Measurements from ENCODE around the gene CAPN2.

CAPN2 gene

GRCh38 chr1:223771469-223771813 is 59.1 kb downstream of the CAPN2 start:
- H2AFZ ChIP-seq, result no peak overlapping the region
- H3K27ac ChIP-seq, result no peak overlapping the region
- H3K9me3 ChIP-seq (ENCODE audit: control insufficient read depth, low read length), result no peaks in the 10 kb centered on the region
- no peaks in the 10 kb centered on the region for H3K36me3 ChIP-seq (ENCODE audit: control insufficient read depth, insufficient read depth, low read length)
- no peak overlapping the region for H3K9ac ChIP-seq
- no peaks in the 10 kb centered on the region for H3K27me3 ChIP-seq (ENCODE audit: control insufficient read depth, insufficient read depth, low read length)
- H3K4me2 ChIP-seq (ENCODE audit: low read length), result no peak overlapping the region
- TF ChIP-seq CTCF (IDR thresholded peaks at IDR 0.05), result no peak
- H3K4me1 ChIP-seq, result no peaks in the 10 kb centered on the region
- H3K4me3 ChIP-seq (ENCODE audit: low read depth, low read length), result no peak overlapping the region
- no peaks in the 10 kb centered on the region for H3K79me2 ChIP-seq

- no peak for TF ChIP-seq CTCF (IDR thresholded peaks at IDR 0.05)
- no peak overlapping the region for H2AFZ ChIP-seq
- H3K27me3 ChIP-seq (ENCODE audit: control insufficient read depth, insufficient read depth, low read length), result no peaks in the 10 kb centered on the region
- H3K9me3 ChIP-seq (ENCODE audit: control insufficient read depth, low read length), result no peaks in the 10 kb centered on the region
- H3K4me1 ChIP-seq, result no peaks in the 10 kb centered on the region
- H3K4me3 ChIP-seq (ENCODE audit: low read depth, low read length), result no peak overlapping the region
- no peak overlapping the region for H3K27ac ChIP-seq
- H3K4me2 ChIP-seq (ENCODE audit: low read length), result no peak overlapping the region
- no peaks in the 10 kb centered on the region for H3K36me3 ChIP-seq (ENCODE audit: control insufficient read depth, insufficient read depth, low read length)
- H3K79me2 ChIP-seq, result no peaks in the 10 kb centered on the region
- no peak overlapping the region for H3K9ac ChIP-seq
Observed at GRCh38 chr1:223771814-223772770, 59.8 kb downstream of the CAPN2 start.

- no peaks in the 10 kb centered on the region for H3K27me3 ChIP-seq (ENCODE audit: control insufficient read depth, insufficient read depth, low read length)
- no peaks in the 10 kb centered on the region for H3K9me3 ChIP-seq (ENCODE audit: control insufficient read depth, low read length)
- H3K36me3 ChIP-seq (ENCODE audit: control insufficient read depth, insufficient read depth, low read length), result no peaks in the 10 kb centered on the region
- H3K79me2 ChIP-seq, result no peaks in the 10 kb centered on the region
- H3K4me1 ChIP-seq, result no peaks in the 10 kb centered on the region
- no peak overlapping the region for H2AFZ ChIP-seq
- no peak overlapping the region for H3K4me3 ChIP-seq (ENCODE audit: low read depth, low read length)
- H3K27ac ChIP-seq, result no peak overlapping the region
- no peak overlapping the region for H3K9ac ChIP-seq
- H3K4me2 ChIP-seq (ENCODE audit: low read length), result no peak overlapping the region
- no peak for TF ChIP-seq CTCF (IDR thresholded peaks at IDR 0.05)
Observed at GRCh38 chr1:223772771-223773160, 60.4 kb downstream of the CAPN2 start.

- Histone ChIP-seq H3K27ac (no peak overlapping the region), H3K4me1 (no peaks in the 10 kb centered on the region), H3K36me3 (ENCODE audit: control insufficient read depth, insufficient read depth, low read length) (no peaks in the 10 kb centered on the region), H2AFZ (no peak overlapping the region), H3K4me2 (ENCODE audit: low read length) (no peak overlapping the region), H3K27me3 (ENCODE audit: control insufficient read depth, insufficient read depth, low read length) (no peaks in the 10 kb centered on the region), H3K4me3 (ENCODE audit: low read depth, low read length) (no peak overlapping the region), H3K9me3 (ENCODE audit: control insufficient read depth, low read length) (no peaks in the 10 kb centered on the region), H3K9ac (no peak overlapping the region), H3K79me2 (no peaks in the 10 kb centered on the region)
- TF ChIP-seq CTCF (IDR thresholded peaks at IDR 0.05), result no peak
Observed at GRCh38 chr1:223774134-223774814, 61.9 kb downstream of the CAPN2 start.

Measured in parathyroid adenoma (tissue), 2 donors.